ENCODE measurements around the gene PAPPA2.
"Not testable (repeated sequence)": the region's sequence is repeated elsewhere in the genome, so short reads cannot be mapped to it uniquely, and the experiment has no call there.

Gene PAPPA2

GRCh38 chr1:176556288-176556687 is 93.3 kb downstream of the PAPPA2 start:
- TF ChIP-seq ZFX (IDR thresholded peaks at IDR 0.05) (no peak), CTCF (conservative IDR thresholded peaks at IDR 0.05) (no peak)
- H3K27ac ChIP-seq = no peak overlapping the region

GRCh38 chr1:176557543-176558258 is 94.7 kb downstream of the PAPPA2 start:
- no peak for TF ChIP-seq ZFX (IDR thresholded peaks at IDR 0.05)
- no peak for TF ChIP-seq CTCF (conservative IDR thresholded peaks at IDR 0.05)
- no peak overlapping the region for H3K27ac ChIP-seq

- no peak for TF ChIP-seq CTCF (conservative IDR thresholded peaks at IDR 0.05)
- no peak for TF ChIP-seq ZFX (IDR thresholded peaks at IDR 0.05)
- H3K27ac ChIP-seq = no peak overlapping the region
Measured at GRCh38 chr1:176558561-176558960, 95.6 kb downstream of the PAPPA2 start.

GRCh38 chr1:176559474-176559873 is 96.5 kb downstream of the PAPPA2 start:
- TF ChIP-seq CTCF (conservative IDR thresholded peaks at IDR 0.05) = no peak
- TF ChIP-seq ZFX (IDR thresholded peaks at IDR 0.05) = no peak
- H3K27ac ChIP-seq = no peak overlapping the region

GRCh38 chr1:176559878-176560277 is 96.9 kb downstream of the PAPPA2 start:
- H3K27ac ChIP-seq = no peak overlapping the region
- TF ChIP-seq ZFX (IDR thresholded peaks at IDR 0.05) (no peak), CTCF (conservative IDR thresholded peaks at IDR 0.05) (peak; percentile 96)

- no peak overlapping the region for H3K27ac ChIP-seq
- TF ChIP-seq CTCF (conservative IDR thresholded peaks at IDR 0.05) (no peak), ZFX (IDR thresholded peaks at IDR 0.05) (no peak)
Measured at GRCh38 chr1:176560681-176561080, 97.7 kb downstream of the PAPPA2 start.

- not testable (repeated sequence) for H3K27ac ChIP-seq
Measured at GRCh38 chr1:176561761-176562160, 98.8 kb downstream of the PAPPA2 start.
